IPS-NIHi7 (cell line): Measurements from ENCODE around the gene LRAT.

Source experiments
- DNase-seq: peaks from one replicate; pipeline ENCODE4 v3.0.0; 2012; ENCODE audit warnings: mixed read lengths; ENCODE audit errors: extremely low spot score

The LRAT gene

GRCh38 chr4:154760895-154761294 lies 17.1 kb downstream of the LRAT start:
- no peak for DNase-seq

GRCh38 chr4:154778264-154778663 lies 34.5 kb downstream of the LRAT start:
- DNase-seq, result no peak

GRCh38 chr4:154779362-154779947 lies 35.7 kb downstream of the LRAT start:
- DNase-seq, result peak; percentile 45

- DNase-seq, result peak; percentile 17
Observed at GRCh38 chr4:154781126-154781982, 37.6 kb downstream of the LRAT start, which contains the start of gene RBM46. Gene RBM46 (plus strand): TSS chr4:154781272. CDS start chr4:154796753, 15,481 bp downstream.

- DNase-seq, result no peak
Observed at GRCh38 chr4:154781983-154782293, 38.1 kb downstream of the LRAT start.
